SU-DHL-6 (cell line): ENCODE measurements around the gene ATP6AP2.

Source experiments
- H2AFZ ChIP-seq: fragments of 200-600 bp; sonication (generic); 2 replicates; pipeline ENCODE4 v1.6.1; 2014; ENCODE audit warnings: low read depth, mild to moderate bottlenecking, moderate library complexity, mixed read lengths, antibody characterized with exemption, low read length; ENCODE audit not compliant: severe bottlenecking
- H3F3A ChIP-seq: fragments of 200-600 bp; shearing (Covaris generic); 2 replicates; pipeline ENCODE4 v1.6.0; 2016; ENCODE audit warnings: antibody characterized with exemption, mild to moderate bottlenecking; ENCODE audit not compliant: insufficient read depth
- H3K27ac ChIP-seq: fragments of 200-600 bp; sonication (generic); 2 replicates; pipeline ENCODE4 v1.5.1; 2016; ENCODE audit warnings: low read depth, mild to moderate bottlenecking, low read length, moderate library complexity, mixed read lengths
- H3K27me3 ChIP-seq: fragments of 200-600 bp; sonication (generic), shearing (Covaris generic); 2 replicates; pipeline ENCODE4 v1.6.0; 2014; ENCODE audit warnings: mild to moderate bottlenecking, low read length
- H3K36me3 ChIP-seq: fragments of 200-600 bp; sonication (generic); 2 replicates; pipeline ENCODE4 v1.6.1; 2014; ENCODE audit warnings: mild to moderate bottlenecking, low read length, mixed read lengths
- H3K4me2 ChIP-seq: fragments of 300-600, 200-600 bp; shearing (Covaris generic), sonication (generic); 2 replicates; pipeline ENCODE4 v1.6.0; 2014; ENCODE audit warnings: low read length, low read depth, mild to moderate bottlenecking; ENCODE audit not compliant: poor library complexity, severe bottlenecking
- H3K4me3 ChIP-seq: fragments of 200-600 bp; sonication (generic); 2 replicates; pipeline ENCODE4 v1.5.1; 2014; ENCODE audit warnings: antibody characterized with exemption, low read length, mild to moderate bottlenecking, mixed read lengths; ENCODE audit not compliant: insufficient read depth, poor library complexity, severe bottlenecking
- H3K79me2 ChIP-seq: fragments of 200-600 bp; sonication (generic); 2 replicates; pipeline ENCODE4 v1.6.1; 2014; ENCODE audit warnings: mild to moderate bottlenecking, low read length, moderate library complexity; ENCODE audit not compliant: insufficient read depth
- H3K9ac ChIP-seq: fragments of 200-600 bp; sonication (generic); 2 replicates; pipeline ENCODE4 v1.7.0; 2014; ENCODE audit warnings: mild to moderate bottlenecking, low read length
- H3K9me2 ChIP-seq: fragments of 200-600 bp; sonication (generic); replicated peaks from 2 replicates; pipeline ENCODE4 v1.6.1; 2014; ENCODE audit warnings: low read length; ENCODE audit not compliant: insufficient read depth
- H3K9me3 ChIP-seq: fragments of 200-600 bp; sonication (generic); 2 replicates; pipeline ENCODE4 v1.6.1; 2014; ENCODE audit warnings: low read length, mixed read lengths; ENCODE audit not compliant: insufficient read depth
- H4K20me1 ChIP-seq: fragments of 200-600 bp; sonication (generic); 2 replicates; pipeline ENCODE4 v1.6.1; 2014; ENCODE audit warnings: low read depth, mild to moderate bottlenecking, antibody characterized with exemption, low read length, moderate library complexity, mixed read lengths
- CTCF ChIP-seq: fragments of 200-600 bp; sonication (generic); IDR thresholded peaks from one replicate; pipeline ENCODE4 v1.5.1; 2017; ENCODE audit warnings: antibody characterized with exemption, mild to moderate bottlenecking, low read length, moderate library complexity; ENCODE audit not compliant: insufficient read depth, poor library complexity, severe bottlenecking
- EZH2phosphoT487 ChIP-seq: fragments of 200-600 bp; sonication (generic), shearing (Covaris generic); conservative IDR thresholded peaks from 2 replicates; pipeline ENCODE4 v1.6.1; 2018; ENCODE audit warnings: mild to moderate bottlenecking, antibody characterized with exemption, low read length, moderate library complexity, mixed read lengths

Gene ATP6AP2

GRCh38 chrX:40617566-40617965 is 36.8 kb downstream of the ATP6AP2 start:
- Histone ChIP-seq H3K36me3 (no peaks in the 10 kb centered on the region), H3K27me3 (no peaks in the 10 kb centered on the region), H4K20me1 (no peaks in the 10 kb centered on the region), H3K79me2 (no peaks in the 10 kb centered on the region), H3K9ac (no peak overlapping the region), H2AFZ (no peak overlapping the region), H3K4me3 (no peak overlapping the region), H3F3A (no peaks in the 10 kb centered on the region), H3K27ac (no peak overlapping the region), H3K9me3 (no peaks in the 10 kb centered on the region), H3K9me2 (no peaks in the 10 kb centered on the region), H3K4me2 (no peak overlapping the region)
- no peak for TF ChIP-seq EZH2phosphoT487
- no peak for TF ChIP-seq CTCF

- H3K9me3 ChIP-seq = no peaks in the 10 kb centered on the region
- H3F3A ChIP-seq = no peaks in the 10 kb centered on the region
- TF ChIP-seq CTCF = no peak
- no peak overlapping the region for H2AFZ ChIP-seq
- no peaks in the 10 kb centered on the region for H3K79me2 ChIP-seq
- no peaks in the 10 kb centered on the region for H3K9me2 ChIP-seq
- no peaks in the 10 kb centered on the region for H3K36me3 ChIP-seq
- H3K9ac ChIP-seq = no peak overlapping the region
- no peak overlapping the region for H3K27ac ChIP-seq
- no peaks in the 10 kb centered on the region for H3K27me3 ChIP-seq
- no peak overlapping the region for H3K4me2 ChIP-seq
- no peaks in the 10 kb centered on the region for H4K20me1 ChIP-seq
- no peak overlapping the region for H3K4me3 ChIP-seq
Observed at GRCh38 chrX:40622479-40623138, 41.8 kb downstream of the ATP6AP2 start.

GRCh38 chrX:40623139-40623536 is 42.4 kb downstream of the ATP6AP2 start, which contains the start of gene MPC1L:
TSS of gene MPC1L (plus strand) at chrX:40623428. CDS start at chrX:40623566, 138 bp downstream.
- TF ChIP-seq EZH2phosphoT487 (no peak), CTCF (no peak)
- H3F3A ChIP-seq = no peaks in the 10 kb centered on the region
- no peaks in the 10 kb centered on the region for H3K79me2 ChIP-seq
- H3K4me3 ChIP-seq = no peak within 1 kb of the TSS
- H3K36me3 ChIP-seq = no peaks in the 10 kb centered on the region
- no peak within 1 kb of the TSS for H3K4me2 ChIP-seq
- H3K9ac ChIP-seq = no peak within 1 kb of the TSS
- no peak within 1 kb of the TSS for H2AFZ ChIP-seq
- H3K9me2 ChIP-seq = no peaks in the 10 kb centered on the region
- H3K27me3 ChIP-seq = no peaks in the 10 kb centered on the region
- no peaks in the 10 kb centered on the region for H3K9me3 ChIP-seq
- H4K20me1 ChIP-seq = no peaks in the 10 kb centered on the region
- H3K27ac ChIP-seq = no peak within 1 kb of the TSS
